GM12873 (cell line): Measurements from ENCODE around the gene TYR.

Experiments used
- TF ChIP-seq, protein P1 (sequence below): IDR thresholded peaks from 2 replicates; pipeline ENCODE4 v1.5.1; 2012; ENCODE audit warnings: low read depth, mild to moderate bottlenecking, moderate library complexity, low read length, control low read depth; ENCODE audit not compliant: insufficient read depth; ENCODE audit errors: missing control alignments

The TYR gene

DNA sequence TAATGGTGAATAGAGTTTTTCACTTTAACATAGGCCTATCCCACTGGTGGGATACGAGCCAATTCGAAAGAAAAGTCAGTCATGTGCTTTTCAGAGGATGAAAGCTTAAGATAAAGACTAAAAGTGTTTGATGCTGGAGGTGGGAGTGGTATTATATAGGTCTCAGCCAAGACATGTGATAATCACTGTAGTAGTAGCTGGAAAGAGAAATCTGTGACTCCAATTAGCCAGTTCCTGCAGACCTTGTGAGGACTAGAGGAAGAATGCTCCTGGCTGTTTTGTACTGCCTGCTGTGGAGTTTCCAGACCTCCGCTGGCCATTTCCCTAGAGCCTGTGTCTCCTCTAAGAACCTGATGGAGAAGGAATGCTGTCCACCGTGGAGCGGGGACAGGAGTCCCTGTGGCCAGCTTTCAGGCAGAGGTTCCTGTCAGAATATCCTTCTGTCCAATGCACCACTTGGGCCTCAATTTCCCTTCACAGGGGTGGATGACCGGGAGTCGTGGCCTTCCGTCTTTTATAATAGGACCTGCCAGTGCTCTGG, at the start of gene TYR:
TSS of gene TYR (plus strand) at position 185 of the 541 bp plus-strand sequence. CDS start at position 264, 79 bp downstream.
- TF ChIP-seq, protein P1, sequence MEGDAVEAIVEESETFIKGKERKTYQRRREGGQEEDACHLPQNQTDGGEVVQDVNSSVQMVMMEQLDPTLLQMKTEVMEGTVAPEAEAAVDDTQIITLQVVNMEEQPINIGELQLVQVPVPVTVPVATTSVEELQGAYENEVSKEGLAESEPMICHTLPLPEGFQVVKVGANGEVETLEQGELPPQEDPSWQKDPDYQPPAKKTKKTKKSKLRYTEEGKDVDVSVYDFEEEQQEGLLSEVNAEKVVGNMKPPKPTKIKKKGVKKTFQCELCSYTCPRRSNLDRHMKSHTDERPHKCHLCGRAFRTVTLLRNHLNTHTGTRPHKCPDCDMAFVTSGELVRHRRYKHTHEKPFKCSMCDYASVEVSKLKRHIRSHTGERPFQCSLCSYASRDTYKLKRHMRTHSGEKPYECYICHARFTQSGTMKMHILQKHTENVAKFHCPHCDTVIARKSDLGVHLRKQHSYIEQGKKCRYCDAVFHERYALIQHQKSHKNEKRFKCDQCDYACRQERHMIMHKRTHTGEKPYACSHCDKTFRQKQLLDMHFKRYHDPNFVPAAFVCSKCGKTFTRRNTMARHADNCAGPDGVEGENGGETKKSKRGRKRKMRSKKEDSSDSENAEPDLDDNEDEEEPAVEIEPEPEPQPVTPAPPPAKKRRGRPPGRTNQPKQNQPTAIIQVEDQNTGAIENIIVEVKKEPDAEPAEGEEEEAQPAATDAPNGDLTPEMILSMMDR, result no peak

DNA sequence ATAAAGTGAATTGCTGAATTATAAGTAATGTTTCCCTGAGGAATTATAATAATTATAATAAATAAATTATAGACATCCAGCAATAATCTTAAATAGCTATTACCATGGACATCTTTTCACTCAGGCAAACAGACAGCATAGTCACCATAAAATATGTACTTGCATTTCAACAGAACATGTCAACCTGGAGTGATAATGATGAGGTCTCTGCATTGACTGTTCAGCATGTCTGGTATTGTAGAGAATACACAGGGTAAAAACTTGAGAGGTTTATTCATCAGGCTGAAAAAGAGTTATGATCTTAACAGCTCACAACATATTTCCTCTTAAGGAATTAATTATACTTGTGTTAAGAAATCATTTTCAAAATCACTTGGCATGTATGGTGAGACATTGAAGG, 41.1 kb upstream of the TYR start:
- TF ChIP-seq, protein P1, result no peak

DNA sequence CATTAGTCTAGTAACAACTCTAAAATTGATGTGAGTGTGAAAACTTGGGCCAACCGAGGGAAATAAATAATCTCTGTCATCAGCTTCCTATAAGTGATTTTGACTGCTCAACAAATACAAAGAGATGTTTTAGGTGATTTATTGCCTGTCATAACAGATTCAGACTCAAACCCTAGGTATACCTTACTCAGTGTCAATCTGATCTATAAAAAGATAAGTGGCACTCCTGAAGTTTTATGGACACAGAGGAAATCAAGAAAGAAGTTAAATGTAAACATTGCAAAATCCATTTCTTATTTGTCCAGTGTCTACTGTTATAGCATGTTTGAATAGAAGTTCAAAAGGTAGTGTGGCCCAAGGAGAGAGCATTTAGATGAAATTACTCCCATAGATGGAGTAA, 30.4 kb upstream of the TYR start:
- TF ChIP-seq, protein P1, result no peak

DNA sequence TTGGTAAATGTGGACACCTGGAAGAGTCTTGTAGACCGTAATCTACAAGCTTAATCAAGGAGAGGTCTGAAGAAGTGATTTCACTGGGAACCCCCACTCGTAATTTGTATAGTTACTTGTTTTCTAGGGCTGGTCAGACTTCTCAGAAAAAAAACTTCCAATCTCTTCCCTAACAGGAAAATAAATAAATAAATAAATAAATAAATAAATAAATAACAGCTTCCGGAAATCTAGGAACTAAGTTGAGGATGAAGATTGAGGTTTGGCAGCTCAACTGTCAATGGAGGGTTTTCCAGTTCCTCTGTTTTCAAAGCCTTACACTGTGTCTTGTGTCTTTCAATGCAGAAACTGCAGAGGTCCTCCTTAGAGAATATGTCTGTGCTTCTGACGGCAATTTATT, 17.7 kb upstream of the TYR start:
- TF ChIP-seq, protein P1, result no peak

DNA sequence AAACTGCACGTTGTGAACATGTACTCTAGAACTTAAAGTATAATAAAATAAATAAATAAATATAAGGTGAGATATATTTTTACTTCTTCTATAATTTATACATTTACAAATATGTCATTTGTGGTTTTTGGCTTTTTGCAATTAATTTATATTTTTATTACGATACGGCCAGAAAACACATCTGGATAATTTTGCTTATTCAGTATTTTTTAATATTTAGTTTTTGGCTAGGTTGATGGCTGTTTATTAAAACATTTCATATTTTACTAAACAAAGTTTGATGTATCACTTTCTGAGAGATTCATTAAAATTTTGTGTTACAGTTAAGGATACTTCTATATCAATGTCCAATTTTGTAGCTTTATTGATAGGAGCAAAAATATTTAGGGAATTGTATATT, 15.7 kb upstream of the TYR start:
- TF ChIP-seq, protein P1, result no peak

DNA sequence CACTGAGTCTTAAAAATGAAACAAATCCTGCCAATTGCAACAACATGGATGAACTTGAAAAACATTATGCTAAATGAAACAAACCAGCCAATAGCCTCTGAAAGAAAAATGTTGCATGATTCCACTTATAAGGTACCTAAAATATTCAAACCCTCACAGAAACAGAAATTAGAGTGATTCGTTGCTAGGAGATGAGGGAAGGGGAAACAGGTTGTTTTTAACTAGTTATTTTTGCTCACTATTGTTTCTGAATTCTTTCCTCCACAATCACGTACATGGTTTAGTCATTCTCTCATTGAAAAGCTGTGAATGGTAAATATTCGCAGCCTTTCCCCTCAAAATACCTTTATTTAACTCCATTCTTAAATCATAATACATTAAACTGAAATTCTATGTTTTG, 14.0 kb upstream of the TYR start:
- TF ChIP-seq, protein P1, result no peak

DNA sequence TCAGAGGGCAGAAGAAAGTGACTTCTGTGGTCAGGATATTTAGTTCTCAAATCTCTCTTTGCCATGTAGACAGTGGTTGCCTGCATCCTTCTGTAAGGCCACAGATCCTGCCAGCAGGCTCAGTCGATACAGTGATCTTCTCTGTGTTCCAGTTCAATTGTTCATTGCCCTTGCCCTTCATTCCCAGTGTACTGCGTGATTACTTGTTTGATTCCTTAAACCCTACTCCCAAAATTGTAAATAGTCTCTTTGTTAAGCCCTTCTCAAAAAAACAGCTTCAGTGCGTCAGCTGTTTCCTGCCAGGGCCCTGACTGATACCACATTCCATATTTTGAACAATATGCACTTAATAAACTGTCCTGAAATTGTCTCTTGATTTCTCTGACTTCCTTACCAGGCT, 9.3 kb upstream of the TYR start:
- TF ChIP-seq, protein P1, result no peak

DNA sequence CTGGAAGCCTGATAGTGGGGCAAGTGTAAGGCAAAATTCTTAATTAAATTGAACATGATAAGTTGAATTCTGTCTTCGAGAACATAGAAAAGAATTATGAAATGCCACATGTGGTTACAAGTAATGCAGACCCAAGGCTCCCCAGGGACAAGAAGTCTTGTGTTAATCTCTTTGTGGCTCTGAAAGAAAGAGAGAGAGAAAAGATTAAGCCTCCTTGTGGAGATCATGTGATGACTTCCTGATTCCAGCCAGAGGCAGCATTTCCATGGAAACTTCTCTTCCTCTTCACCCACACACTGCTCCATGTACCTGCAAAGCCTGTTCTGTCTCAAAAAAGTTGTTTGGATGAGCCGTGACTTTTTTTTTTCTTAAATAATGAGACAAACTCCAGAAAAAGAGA, 1.9 kb upstream of the TYR start:
- TF ChIP-seq, protein P1, result no peak
